Epithelial cell of esophagus (primary cell): ENCODE results near the gene ISCU.

Source experiments
- DNase-seq: peaks from one replicate; pipeline ENCODE4 v3.0.0; 2010; ENCODE audit warnings: low read depth
- H3K4me3 ChIP-seq: 2 replicates; pipeline ENCODE4 v1.5.1; 2011; ENCODE audit warnings: mild to moderate bottlenecking, low read length, control low read depth
- TF ChIP-seq, protein P1 (sequence below): IDR thresholded peaks from 2 replicates; pipeline ENCODE4 v1.5.1; 2011; ENCODE audit warnings: low read depth, mild to moderate bottlenecking, low read length, control low read depth, inconsistent platforms; ENCODE audit not compliant: insufficient read depth; ENCODE audit errors: missing control alignments

ISCU gene

DNA sequence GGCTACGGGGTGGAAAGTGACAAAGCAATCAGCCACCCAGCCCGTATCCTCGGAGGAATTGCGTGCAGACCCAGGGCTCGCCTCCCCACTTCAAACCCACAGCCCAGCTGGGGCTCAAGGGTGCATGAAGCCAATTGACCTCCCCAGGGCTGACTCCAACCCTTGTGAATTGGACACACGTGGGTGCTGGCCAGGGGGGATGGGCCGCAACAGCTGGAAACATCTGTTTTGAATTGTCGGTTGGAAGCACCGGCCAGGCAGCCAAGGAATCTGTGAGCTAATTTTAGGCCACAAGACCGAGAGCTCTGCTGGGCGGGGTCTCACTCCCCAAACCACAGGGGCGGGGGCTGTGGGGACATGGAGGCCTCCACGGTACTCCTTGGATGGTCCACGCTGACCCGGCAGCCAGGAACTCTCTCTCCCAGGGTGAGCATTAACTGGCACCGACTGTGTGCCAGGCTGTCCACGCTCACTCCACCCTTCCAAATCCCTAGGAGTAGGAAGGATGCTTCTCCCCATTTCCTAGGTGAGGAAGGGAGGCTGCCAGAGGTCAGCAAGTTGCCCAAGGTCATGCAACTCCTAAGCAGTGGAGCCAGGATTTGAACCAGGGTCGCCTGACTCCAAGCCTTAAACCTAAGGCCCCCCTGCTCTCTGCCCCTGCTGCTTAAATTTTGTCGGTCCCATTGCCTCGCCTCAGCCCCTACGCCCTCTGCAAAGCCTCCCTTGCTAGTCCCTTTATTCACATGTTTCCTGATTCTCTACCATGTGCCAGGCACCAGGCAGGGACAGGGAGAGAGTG lies 47.3 kb downstream of the ISCU start:
- TF ChIP-seq, protein P1, sequence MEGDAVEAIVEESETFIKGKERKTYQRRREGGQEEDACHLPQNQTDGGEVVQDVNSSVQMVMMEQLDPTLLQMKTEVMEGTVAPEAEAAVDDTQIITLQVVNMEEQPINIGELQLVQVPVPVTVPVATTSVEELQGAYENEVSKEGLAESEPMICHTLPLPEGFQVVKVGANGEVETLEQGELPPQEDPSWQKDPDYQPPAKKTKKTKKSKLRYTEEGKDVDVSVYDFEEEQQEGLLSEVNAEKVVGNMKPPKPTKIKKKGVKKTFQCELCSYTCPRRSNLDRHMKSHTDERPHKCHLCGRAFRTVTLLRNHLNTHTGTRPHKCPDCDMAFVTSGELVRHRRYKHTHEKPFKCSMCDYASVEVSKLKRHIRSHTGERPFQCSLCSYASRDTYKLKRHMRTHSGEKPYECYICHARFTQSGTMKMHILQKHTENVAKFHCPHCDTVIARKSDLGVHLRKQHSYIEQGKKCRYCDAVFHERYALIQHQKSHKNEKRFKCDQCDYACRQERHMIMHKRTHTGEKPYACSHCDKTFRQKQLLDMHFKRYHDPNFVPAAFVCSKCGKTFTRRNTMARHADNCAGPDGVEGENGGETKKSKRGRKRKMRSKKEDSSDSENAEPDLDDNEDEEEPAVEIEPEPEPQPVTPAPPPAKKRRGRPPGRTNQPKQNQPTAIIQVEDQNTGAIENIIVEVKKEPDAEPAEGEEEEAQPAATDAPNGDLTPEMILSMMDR = no peak
- no peak overlapping the region for H3K4me3 ChIP-seq
- no peak for DNase-seq

DNA sequence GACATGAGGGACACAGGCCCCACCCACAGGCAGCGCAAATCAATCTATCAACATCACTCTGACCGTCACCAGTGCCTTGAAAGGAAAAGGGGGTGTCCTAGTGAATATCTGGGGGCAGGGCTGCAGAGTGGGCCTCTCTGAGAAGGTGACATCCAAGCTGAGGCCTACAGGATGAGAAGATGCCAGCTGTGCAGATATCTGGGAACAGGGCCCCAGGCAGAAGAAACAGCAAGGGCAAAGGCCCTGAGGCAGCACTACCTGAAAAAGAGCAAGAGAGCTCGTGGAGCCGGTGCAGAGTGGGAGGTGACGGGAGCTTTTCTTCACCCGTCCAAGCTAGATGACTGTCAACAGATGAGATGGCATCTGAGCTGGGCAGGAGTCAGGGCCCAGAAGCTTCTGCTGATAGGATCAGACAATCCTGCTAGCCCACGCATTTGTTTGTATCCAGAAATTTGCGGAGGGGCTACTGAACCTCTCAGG lies 48.0 kb downstream of the ISCU start:
- no peak overlapping the region for H3K4me3 ChIP-seq
- DNase-seq = no peak
- TF ChIP-seq, protein P1 = no peak

DNA sequence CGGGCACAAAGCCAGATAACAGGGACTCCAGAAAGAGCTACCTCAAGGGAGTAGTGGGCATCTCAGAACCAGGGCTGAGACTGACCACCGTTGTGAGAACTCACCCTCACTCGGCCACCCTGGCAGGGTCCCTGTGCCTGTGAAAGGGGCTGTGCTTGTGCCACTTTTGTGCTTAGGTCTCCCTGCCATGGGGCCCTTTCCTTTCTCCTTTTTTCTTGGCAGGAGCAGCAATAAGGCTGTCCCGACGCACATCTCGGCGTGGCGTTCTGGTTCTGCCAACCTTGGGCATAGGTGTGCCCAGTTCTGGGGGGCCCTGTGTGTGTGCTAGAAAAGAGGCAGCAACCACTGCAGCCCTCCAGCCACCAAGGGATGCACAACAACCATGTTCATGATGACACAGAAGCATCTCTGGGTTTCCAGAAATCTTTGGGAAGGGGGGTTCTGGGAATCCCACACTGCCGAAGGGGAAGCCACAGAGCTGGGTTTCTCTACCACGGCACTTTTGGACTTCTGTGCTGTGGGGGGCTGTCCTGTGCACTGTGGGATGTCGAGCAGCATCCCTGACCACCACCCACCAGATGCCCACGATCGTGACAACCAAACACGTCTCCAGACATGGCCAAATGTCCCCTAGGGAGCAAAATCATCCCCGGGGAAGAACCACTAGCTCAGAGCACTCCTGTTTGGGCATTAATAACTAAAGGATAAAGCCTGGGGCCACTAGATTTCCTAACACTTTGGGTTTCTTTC lies 48.6 kb downstream of the ISCU start:
- TF ChIP-seq, protein P1 = no peak
- no peak for DNase-seq
- H3K4me3 ChIP-seq = no peak overlapping the region

DNA sequence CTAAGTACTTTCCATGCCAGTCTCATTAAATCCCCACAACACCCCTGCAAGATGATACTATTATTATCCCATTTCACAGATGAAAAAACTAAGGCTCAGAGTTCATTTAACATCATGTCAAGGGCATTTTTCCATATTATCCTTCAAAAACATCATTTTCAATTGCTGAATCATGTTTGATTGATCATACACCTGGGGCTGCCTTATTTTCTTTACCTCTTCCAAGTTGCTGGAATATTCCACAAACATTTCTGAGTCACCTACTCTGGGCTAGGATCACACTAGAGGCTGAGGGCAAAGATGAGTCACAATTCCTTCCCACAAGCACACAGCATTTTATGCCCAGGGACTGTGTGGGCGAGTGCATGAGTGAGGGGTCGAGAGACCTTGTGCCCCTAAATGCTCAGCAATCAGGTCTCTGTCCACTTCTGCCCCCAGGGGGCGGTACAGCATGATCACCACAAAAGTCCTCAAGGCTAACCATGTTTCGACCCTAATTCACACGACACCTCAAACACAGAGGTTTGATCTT lies 49.6 kb downstream of the ISCU start:
- DNase-seq = peak; percentile 87
- TF ChIP-seq, protein P1 = peak; percentile 19
- no peak overlapping the region for H3K4me3 ChIP-seq

DNA sequence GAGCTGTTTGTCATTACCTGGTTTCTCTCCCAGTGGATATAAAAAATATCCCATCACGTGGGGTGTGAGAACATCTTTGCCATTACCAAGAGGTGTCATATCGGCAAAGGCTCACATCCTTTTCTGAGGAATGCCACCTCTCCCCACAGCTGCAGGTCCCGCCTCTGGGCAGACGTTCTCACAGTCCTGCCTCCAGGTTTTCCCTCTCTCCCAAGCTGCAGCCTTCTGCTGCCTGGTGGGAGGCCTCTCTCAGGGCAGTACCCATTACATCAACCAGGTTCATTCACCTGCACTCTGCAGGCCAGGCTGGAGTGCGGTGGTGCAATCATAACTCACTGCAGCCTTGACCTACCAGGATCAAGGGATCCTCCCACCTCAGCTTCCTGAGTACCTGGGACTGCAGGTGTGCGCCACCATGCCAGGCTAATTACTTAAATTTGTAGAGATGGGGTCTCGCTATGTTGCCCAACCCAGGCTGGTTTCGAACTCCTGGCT lies 50.4 kb downstream of the ISCU start:
- DNase-seq = peak; percentile 21
- TF ChIP-seq, protein P1 = no peak
- no peak overlapping the region for H3K4me3 ChIP-seq

DNA sequence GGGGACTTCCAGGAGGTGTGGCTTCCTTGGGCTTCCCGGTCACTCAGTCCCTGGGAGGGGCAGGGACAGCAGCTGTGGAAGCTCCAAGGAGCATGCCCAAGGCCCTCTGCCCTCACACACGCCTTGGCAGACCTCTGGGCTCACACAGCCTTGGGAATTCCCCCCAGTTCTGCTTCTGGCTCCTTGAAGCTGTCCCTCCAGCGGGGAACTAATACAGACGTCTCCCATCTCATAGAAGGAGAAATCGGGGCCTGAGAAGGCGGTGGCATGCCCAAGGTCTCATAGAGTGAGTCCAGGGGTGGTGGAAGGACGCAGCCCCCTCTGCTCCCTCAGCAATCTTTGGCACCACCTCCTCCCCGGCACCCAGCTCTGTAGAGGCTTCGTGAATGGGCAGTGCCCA lies 51.2 kb downstream of the ISCU start:
- DNase-seq = no peak
- TF ChIP-seq, protein P1 = no peak
- H3K4me3 ChIP-seq = no peak overlapping the region
